ENCODE results near the gene MUSTN1. TPM values are rescaled to one million over a fixed set of nuclear protein-coding genes. Genes with fewer than 3 reads are reported as not detected.

Gene MUSTN1
- total and polyA plus RNA-seq, 3 donors from 2014 or later = 3.5 to 21.7 (median 3.6) TPM

DNA sequence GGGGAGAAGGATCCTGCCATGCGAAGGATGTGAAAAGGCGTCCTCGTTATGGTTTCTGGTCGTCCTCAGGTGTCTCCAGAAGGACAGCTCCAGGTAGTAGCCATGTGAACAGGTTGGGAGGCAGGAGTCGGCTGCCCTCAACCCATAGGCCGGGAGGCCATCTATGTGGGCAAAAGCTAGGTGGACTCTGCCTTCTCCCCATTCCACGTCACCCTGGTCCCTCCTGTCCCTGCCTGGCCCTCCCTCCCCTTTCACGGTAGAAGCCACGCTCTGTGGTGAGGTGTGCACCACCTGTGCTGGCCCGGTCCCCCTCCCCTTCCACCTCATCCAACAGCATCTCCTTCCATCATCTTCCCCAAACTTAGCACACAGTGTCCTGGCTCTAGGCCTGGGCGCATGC, 23.9 kb downstream of the MUSTN1 start:
- Histone ChIP-seq H3K9me3 (no peaks in the 10 kb centered on the region), H3K27ac (no peak overlapping the region), H3K27me3 (no peaks in the 10 kb centered on the region), H3K36me3 (ENCODE audit: low read depth, missing control alignments) (no peaks in the 10 kb centered on the region), H3K4me3 (no peak overlapping the region), H3K4me1 (no peaks in the 10 kb centered on the region)
- TF ChIP-seq POLR2A (IDR thresholded peaks at IDR 0.05) = no peak
- TF ChIP-seq, protein P1, sequence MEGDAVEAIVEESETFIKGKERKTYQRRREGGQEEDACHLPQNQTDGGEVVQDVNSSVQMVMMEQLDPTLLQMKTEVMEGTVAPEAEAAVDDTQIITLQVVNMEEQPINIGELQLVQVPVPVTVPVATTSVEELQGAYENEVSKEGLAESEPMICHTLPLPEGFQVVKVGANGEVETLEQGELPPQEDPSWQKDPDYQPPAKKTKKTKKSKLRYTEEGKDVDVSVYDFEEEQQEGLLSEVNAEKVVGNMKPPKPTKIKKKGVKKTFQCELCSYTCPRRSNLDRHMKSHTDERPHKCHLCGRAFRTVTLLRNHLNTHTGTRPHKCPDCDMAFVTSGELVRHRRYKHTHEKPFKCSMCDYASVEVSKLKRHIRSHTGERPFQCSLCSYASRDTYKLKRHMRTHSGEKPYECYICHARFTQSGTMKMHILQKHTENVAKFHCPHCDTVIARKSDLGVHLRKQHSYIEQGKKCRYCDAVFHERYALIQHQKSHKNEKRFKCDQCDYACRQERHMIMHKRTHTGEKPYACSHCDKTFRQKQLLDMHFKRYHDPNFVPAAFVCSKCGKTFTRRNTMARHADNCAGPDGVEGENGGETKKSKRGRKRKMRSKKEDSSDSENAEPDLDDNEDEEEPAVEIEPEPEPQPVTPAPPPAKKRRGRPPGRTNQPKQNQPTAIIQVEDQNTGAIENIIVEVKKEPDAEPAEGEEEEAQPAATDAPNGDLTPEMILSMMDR (IDR thresholded peaks at IDR 0.05) = no peak
- WGBS, 2 donors = 91 to 95% methylated on average over 9 to 11 of the region's 11 CpGs
- DNase-seq = no peak
- intact Hi-C loops (cut with DNase I; ENCODE audit: low total_unique reads) = no loop called here

DNA sequence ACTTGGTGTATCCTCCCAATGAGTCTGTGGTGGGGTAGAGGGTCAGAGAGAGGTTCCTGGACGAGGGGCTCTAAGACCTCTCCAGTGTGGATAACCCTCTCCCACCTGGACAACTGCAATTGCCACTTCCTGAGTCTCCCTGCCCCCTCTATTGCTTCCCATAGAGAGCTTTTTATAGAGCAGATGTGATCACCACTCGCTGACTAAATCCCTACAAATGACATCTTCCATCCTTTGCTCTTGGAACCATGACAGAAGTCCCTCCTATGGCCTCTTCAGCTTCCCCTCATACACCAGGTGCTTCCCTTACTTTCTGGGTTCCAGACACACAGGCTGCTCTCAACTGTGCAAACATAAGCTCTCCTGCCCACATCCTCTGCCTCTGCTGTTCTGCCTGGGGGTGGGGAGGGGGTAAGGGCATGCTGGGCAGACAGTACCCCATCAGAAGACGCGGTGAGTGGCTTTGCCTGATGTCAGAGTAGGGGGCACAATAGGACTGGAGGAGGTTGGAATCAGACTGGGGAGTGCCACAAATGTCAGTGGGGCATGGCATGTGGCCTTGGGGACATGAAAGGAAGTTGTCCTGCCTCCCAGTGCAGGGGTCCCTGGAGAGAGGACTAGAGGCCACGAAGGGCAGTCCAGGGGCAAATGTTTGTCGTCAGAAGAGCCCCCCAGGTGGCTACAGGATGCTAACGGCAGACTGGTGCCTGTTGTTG, 25.0 kb downstream of the MUSTN1 start:
- H3K4me3 ChIP-seq = no peak overlapping the region
- no peak for DNase-seq
- no peaks in the 10 kb centered on the region for H3K27me3 ChIP-seq
- 78 to 82% methylated on average over 7 of the region's 7 CpGs for WGBS, 2 donors
- H3K9me3 ChIP-seq = no peaks in the 10 kb centered on the region
- H3K27ac ChIP-seq = no peak overlapping the region
- H3K36me3 ChIP-seq (ENCODE audit: low read depth, missing control alignments) = no peaks in the 10 kb centered on the region
- intact Hi-C loops (cut with DNase I; ENCODE audit: low total_unique reads) = no loop called here
- no peaks in the 10 kb centered on the region for H3K4me1 ChIP-seq
- TF ChIP-seq POLR2A (IDR thresholded peaks at IDR 0.05) = no peak
- TF ChIP-seq, protein P1 (IDR thresholded peaks at IDR 0.05) = no peak

DNA sequence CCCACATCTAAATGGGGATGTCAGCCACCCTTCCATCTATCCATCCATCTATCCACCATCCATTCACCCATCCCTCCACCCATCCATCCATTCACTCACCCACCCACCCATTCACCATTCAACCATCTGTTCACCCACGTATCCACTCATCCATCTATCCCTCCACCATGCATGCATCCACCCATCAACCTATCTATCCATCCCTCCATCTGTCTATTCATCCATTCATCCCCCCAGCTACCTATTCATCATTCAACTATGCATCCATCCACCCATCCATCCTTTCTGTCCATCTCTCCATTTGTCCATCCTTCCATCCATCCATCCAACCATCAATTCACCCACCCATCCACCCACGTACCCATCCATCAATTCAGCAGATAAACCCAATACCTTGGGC, 25.7 kb downstream of the MUSTN1 start:
- Histone ChIP-seq H3K9me3 (no peaks in the 10 kb centered on the region), H3K4me3 (no peak overlapping the region), H3K36me3 (ENCODE audit: low read depth, missing control alignments) (no peaks in the 10 kb centered on the region), H3K27ac (no peak overlapping the region), H3K27me3 (no peaks in the 10 kb centered on the region), H3K4me1 (no peaks in the 10 kb centered on the region)
- 93 to 98% methylated on average over 2 of the region's 2 CpGs for WGBS, 2 donors
- intact Hi-C loops (cut with DNase I; ENCODE audit: low total_unique reads) = no loop called here
- DNase-seq = no peak
- no peak for TF ChIP-seq POLR2A (IDR thresholded peaks at IDR 0.05)
- TF ChIP-seq, protein P1 (IDR thresholded peaks at IDR 0.05) = no peak

DNA sequence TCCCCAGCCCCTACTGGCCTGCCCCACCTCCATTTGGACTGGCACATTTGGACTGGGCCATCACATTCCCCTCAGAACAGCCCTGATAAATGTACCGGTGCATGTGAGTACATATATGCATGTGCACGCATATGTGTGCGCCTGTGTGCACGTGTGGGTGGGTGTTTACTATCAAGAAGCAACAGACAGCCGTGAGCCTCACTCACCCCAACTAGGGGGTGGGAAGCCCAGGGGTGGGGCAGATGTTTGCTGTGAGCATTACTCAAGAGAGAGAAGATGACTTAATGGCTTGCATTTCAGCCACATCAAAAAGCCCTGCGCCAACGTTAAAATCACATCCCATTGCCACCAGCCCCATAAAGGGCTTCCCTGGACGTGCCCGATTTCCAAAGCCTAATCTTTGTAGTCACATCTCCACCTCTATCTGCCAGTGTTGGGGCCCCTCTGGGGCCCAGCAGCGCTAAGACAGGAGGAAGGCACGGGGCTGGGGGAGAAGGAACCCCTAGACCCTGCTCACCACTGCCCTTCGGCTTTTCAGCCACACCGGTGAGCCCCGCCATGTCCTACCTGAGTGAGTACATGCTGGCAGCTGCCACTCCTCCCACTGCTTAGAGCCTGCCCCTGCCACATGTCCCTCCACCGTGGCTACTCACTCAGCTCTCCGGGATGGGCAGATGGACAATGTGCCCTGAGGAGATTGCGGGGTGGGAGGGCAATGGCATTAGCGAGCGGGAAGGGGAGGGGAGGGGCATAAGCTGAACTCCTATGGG, 29.4 kb downstream of the MUSTN1 start:
- no peak for TF ChIP-seq POLR2A (IDR thresholded peaks at IDR 0.05)
- TF ChIP-seq, protein P1 (IDR thresholded peaks at IDR 0.05) = no peak
- no peaks in the 10 kb centered on the region for H3K27me3 ChIP-seq
- no peaks in the 10 kb centered on the region for H3K36me3 ChIP-seq (ENCODE audit: low read depth, missing control alignments)
- DNase-seq = no peak
- H3K4me3 ChIP-seq = no peak overlapping the region
- peaks cover 10% of the 10 kb centered on the region for H3K4me1 ChIP-seq
- WGBS, 2 donors = 72 to 80% methylated on average over 18 to 19 of the region's 19 CpGs
- intact Hi-C loops (cut with DNase I; ENCODE audit: low total_unique reads) = no loop called here
- H3K9me3 ChIP-seq = no peaks in the 10 kb centered on the region
- H3K27ac ChIP-seq = no peak overlapping the region

All from testis (tissue), 3 donors.